ACC112 (cell line): Measurements from ENCODE around the gene MS4A4A.

ENCODE experiments used
- H2AFZ ChIP-seq: fragments of 200-600 bp; sonication (generic); one replicate; pipeline ENCODE4 v1.6.0; 2017; ENCODE audit warnings: antibody characterized with exemption, low read length; ENCODE audit not compliant: unreplicated experiment
- H3K27ac ChIP-seq: fragments of 200-600 bp; sonication (generic); 2 replicates; pipeline ENCODE4 v1.5.1; 2014; ENCODE audit warnings: low read depth, mild to moderate bottlenecking, antibody characterized with exemption, low read length, moderate library complexity
- H3K27me3 ChIP-seq: fragments of 200-600 bp; sonication (generic); 2 replicates; pipeline ENCODE4 v1.6.1; 2014; ENCODE audit warnings: mild to moderate bottlenecking, antibody characterized with exemption, low read length, moderate library complexity, mixed read lengths; ENCODE audit not compliant: insufficient read depth
- H3K36me3 ChIP-seq: fragments of 200-600 bp; sonication (generic); 2 replicates; pipeline ENCODE4 v1.6.1; 2016; ENCODE audit warnings: mild to moderate bottlenecking, antibody characterized with exemption, low read length, moderate library complexity, mixed read lengths; ENCODE audit not compliant: insufficient read depth
- H3K4me1 ChIP-seq: fragments of 200-600 bp; sonication (generic); one replicate; pipeline ENCODE4 v1.6.1; 2016; ENCODE audit warnings: low read length, mixed read lengths; ENCODE audit not compliant: insufficient read depth, unreplicated experiment, control insufficient read depth
- H3K4me3 ChIP-seq: fragments of 200-600 bp; sonication (generic); 2 replicates; pipeline ENCODE4 v1.5.1; 2014; ENCODE audit warnings: mild to moderate bottlenecking, low read depth, low read length
- H3K79me2 ChIP-seq: fragments of 200-600 bp; sonication (generic); one replicate; pipeline ENCODE4 v1.6.0; 2016; ENCODE audit warnings: low read length; ENCODE audit not compliant: control insufficient read depth, unreplicated experiment, insufficient read depth

Gene MS4A4A

DNA sequence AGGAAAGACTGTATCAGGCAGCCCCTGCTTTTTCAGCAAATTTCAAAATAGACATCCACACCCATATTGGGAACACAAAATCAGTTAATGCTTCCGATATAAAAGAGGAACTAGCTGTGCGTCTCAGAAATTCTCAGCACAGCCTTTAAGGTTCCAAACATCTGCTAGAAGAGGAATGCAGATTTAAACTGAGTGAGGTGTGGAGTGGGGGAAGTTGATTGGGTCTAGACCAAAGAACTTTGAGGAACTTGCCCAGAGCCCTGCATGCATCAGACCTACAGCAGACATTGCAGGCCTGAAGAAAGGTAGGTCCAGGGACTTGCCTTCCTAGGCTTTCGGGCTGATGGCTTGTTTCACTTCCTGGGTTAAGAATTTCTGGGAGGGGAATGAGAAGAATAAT lies at the start of gene MS4A4A:
TSS of gene MS4A4A (plus strand) at position 255 of the 400 bp plus-strand sequence. CDS start at position 265, 10 bp downstream.
- Histone ChIP-seq H3K36me3 (no peaks in the 10 kb centered on the region), H3K4me3 (no peak within 1 kb of the TSS), H3K27ac (no peak within 1 kb of the TSS), H2AFZ (no peak within 1 kb of the TSS), H3K27me3 (no peaks in the 10 kb centered on the region), H3K79me2 (no peaks in the 10 kb centered on the region), H3K4me1 (no peaks in the 10 kb centered on the region)

DNA sequence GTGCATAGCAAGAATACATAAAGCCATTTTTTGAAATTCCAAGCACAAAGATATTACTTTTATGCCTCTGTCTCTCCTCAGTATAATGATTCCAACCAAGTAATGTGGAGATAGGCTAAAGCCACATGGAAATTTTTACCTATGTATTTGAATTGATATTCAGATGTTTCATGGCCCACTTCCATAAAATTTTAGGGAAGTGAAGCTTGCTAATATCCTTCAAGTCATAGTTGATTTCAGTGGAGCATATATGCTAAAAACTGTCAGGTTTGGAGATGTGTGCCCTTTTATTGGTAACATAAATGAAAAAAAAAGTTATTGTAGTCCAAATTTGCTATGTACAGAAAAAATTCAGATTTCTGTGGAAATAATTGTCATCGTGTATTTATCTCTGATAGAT lies 49.8 kb upstream of the MS4A4A start:
- H3K27me3 ChIP-seq, result no peaks in the 10 kb centered on the region
- no peaks in the 10 kb centered on the region for H3K4me1 ChIP-seq
- no peak overlapping the region for H2AFZ ChIP-seq
- no peaks in the 10 kb centered on the region for H3K79me2 ChIP-seq
- no peak overlapping the region for H3K27ac ChIP-seq
- no peaks in the 10 kb centered on the region for H3K36me3 ChIP-seq
- H3K4me3 ChIP-seq, result no peak overlapping the region

DNA sequence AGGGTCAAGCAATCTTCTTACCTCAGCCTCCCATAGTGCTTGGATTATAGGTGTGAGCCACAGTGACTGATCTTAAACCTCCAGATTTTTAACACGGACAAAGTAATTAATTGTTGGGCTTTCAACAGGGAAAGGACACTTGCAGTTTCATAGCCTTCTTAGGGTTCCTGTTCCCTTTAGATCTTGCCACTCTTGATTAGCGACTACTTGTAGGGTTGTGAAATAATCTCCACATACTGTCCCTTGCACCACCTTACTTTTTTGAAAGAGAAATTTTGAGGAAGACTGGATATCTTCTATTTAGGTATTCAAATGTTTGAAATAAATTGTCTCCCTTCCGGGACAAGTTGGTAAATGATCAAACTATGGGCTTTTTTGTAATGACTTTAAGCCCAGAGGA lies 45.1 kb upstream of the MS4A4A start:
- no peaks in the 10 kb centered on the region for H3K27me3 ChIP-seq
- H3K4me1 ChIP-seq, result no peaks in the 10 kb centered on the region
- H3K27ac ChIP-seq, result no peak overlapping the region
- H3K4me3 ChIP-seq, result no peak overlapping the region
- no peaks in the 10 kb centered on the region for H3K36me3 ChIP-seq
- no peak overlapping the region for H2AFZ ChIP-seq
- no peaks in the 10 kb centered on the region for H3K79me2 ChIP-seq

DNA sequence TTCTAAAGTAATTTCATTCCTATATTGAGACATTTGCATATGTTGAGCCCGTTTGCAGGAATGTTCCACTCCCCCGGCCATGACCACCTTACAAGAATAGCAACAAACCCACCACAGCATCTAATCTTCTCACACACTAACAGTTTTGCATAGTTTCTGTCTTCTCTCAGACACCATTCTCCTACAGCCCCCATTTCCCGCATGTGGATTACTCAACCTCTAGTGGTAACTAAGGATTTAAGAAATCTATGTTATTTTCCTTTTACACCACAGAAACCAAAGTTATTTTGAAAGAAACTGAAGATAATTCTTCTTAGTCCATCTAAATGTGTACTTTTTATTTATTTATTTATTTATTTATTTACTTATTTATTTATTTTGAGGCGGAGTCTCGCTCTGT lies 39.8 kb upstream of the MS4A4A start:
- no peaks in the 10 kb centered on the region for H3K79me2 ChIP-seq
- H3K4me1 ChIP-seq, result no peaks in the 10 kb centered on the region
- no peak overlapping the region for H2AFZ ChIP-seq
- H3K27me3 ChIP-seq, result no peaks in the 10 kb centered on the region
- H3K27ac ChIP-seq, result no peak overlapping the region
- H3K36me3 ChIP-seq, result no peaks in the 10 kb centered on the region
- H3K4me3 ChIP-seq, result no peak overlapping the region

DNA sequence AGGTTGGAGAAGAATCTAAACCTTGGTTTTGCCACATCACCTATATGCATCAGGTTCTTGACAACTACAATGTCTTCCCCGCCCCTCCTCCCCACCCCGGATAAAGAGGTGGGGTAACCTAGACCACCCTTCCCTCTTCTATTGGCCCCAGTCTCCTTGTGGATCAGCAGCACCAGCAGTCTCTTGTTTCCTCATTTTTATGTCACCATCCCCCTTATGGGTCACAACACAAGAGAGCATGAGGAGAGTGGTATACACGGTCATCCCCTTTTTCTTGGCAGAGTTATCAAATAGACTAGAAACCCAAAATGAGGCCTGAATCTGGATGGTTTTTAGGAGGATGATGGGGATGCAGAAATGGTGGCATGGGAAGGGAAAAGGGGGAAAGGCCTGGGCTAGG lies 38.7 kb upstream of the MS4A4A start:
- Histone ChIP-seq H3K27ac (no peak overlapping the region), H3K4me1 (no peaks in the 10 kb centered on the region), H3K79me2 (no peaks in the 10 kb centered on the region), H3K36me3 (no peaks in the 10 kb centered on the region), H3K27me3 (no peaks in the 10 kb centered on the region), H2AFZ (no peak overlapping the region), H3K4me3 (no peak overlapping the region)

DNA sequence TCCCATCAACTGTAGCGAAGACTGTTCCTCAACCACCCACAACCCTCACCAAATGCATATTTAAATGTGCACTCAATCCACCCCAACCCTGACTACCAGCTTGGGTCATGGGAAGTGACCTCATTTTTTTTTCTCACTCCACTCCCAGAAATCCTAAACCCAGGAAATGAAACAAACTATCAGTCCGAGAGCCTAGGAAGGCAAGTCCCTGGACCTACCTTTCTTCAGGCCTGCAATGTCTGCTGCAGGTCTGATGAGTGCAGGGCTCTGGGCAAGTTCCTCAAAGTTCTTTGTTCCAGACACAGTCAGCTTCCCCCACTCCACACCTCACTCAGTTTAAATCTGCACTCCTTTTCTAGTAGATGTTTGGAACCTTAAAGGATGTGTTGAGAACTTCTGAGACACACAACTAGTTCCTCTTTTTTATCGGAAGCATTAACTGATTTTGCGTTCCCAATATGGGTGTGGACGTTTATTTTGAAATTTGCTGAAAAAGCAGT lies 37.7 kb upstream of the MS4A4A start, which contains the start of gene MS4A4E:
TSS of gene MS4A4E (minus strand) at position 398 of the 500 bp plus-strand sequence. CDS start 13,082 bp downstream, outside the sequence.
- no peak within 1 kb of the TSS for H2AFZ ChIP-seq
- no peaks in the 10 kb centered on the region for H3K79me2 ChIP-seq
- H3K4me3 ChIP-seq, result no peak within 1 kb of the TSS
- no peaks in the 10 kb centered on the region for H3K27me3 ChIP-seq
- H3K27ac ChIP-seq, result no peak within 1 kb of the TSS
- no peaks in the 10 kb centered on the region for H3K36me3 ChIP-seq
- H3K4me1 ChIP-seq, result no peaks in the 10 kb centered on the region

DNA sequence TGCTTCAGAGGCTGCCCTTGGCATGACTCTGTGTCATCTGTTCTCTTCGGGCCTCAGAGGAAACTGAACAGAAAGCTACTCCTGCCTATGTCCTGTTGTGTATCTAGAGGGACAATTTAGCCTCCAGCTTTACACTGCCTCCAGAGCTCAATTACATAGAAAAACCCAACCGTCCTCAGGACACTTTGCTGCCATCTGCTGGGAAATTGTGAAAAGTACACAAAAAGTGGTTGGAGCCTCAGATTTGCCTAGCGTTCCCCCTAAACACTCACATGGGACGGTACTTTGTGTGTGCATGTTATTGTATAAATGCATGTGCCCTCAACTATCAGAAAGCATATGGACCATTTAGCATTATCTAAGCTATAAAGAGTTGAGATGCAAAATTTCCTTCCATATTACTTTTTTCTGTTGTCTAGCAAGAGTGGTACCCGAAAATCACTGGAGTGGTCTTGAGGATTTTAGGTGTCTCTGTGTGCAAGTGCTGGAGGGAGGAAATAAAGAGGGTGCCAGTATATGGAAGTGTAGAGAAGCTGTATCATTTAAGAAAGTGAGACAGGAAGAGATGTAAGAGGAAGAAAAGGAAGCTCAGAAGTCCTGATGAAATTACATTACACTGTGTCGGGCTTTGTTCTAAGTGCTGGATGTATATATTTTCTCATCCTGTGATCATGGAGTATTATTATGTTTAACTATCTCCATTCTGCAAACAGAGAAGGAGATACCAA lies 28.8 kb upstream of the MS4A4A start:
- Histone ChIP-seq H3K4me1 (no peaks in the 10 kb centered on the region), H3K79me2 (no peaks in the 10 kb centered on the region), H3K27ac (no peak overlapping the region), H3K36me3 (no peaks in the 10 kb centered on the region), H3K4me3 (no peak overlapping the region), H3K27me3 (no peaks in the 10 kb centered on the region), H2AFZ (no peak overlapping the region)

DNA sequence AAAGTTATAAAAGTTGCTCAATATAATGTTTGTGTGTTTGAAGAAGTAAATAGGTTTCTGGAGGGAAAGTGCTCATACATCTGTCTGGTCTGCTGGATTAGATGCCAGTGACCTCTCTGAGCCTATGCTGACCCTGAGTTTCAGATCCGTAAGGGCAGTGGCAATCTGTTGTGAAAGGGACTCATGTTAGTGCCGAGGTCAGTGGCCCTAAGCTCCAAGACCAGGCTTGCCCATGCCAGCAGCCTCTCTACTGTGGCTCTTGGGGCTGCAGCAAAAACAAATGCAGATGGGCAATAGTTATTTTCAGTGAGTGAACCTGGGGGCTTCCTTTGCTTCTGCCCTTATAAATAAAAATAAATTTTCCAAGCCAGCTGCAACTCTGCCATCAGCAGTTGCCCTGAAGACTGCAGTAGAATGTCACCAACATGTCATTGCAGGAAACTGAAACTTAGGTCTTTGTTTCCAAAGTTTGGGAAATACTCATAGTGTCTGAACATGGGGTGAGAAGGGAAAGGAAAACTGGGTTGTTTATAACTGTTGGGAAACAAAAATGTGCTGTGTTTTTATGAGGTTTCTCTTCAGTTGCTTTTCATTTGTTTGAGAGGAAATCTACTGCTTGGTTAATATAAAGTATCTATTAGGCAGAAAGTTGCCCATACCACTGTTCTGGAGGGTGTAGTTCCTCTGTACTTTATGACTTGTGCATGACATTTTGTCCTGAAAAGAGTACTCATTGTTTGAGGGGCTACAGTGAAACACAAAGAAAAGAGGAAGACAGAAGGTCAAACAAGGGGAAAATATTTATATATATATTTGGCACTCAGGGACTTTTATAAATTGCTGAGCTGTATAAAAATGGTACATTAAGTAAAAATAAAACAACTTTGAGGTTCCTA lies 28.0 kb upstream of the MS4A4A start:
- H3K27me3 ChIP-seq, result no peaks in the 10 kb centered on the region
- no peak overlapping the region for H3K4me3 ChIP-seq
- no peaks in the 10 kb centered on the region for H3K4me1 ChIP-seq
- no peaks in the 10 kb centered on the region for H3K79me2 ChIP-seq
- no peak overlapping the region for H3K27ac ChIP-seq
- H2AFZ ChIP-seq, result no peak overlapping the region
- H3K36me3 ChIP-seq, result no peaks in the 10 kb centered on the region

DNA sequence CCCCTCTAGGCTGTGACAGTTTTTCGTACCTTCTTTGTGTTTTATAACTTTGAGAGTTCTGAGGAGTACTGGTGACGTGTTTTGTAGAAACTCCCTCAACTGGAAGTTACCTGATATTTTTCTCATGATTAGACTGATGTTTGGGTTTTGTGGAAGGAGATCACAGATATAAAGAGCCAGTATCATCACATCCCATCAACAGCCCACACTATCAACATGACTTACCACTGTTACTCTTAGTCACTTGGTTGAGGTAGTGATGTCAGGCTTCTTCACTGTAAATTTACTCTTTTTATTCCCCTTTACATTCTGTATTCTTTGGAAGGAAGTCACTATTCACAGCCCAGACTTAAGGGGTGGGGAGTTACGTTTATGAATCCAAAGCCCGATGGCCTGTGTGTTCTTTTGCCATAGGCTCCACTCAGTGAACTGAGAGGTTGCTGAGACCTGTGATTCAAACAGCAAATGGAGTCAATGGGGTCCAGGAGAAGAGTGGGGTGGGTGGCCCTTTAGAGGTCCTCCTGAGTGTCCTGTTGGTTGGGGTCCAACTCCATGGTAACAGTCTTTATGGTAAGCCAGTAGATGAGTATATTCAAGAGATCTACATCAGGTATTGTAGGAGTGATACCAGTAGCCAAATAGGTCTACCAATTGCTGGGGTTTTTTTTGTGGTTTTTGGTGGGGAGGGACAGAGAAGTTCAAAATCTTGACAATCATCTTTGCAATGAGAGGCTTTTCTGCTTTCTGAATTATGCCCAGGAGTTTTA lies 22.3 kb upstream of the MS4A4A start:
- Histone ChIP-seq H3K27me3 (no peaks in the 10 kb centered on the region; the same call in 1 of the 2 replicates), H3K4me3 (no peak overlapping the region), H3K79me2 (no peaks in the 10 kb centered on the region), H3K4me1 (no peaks in the 10 kb centered on the region), H3K36me3 (no peaks in the 10 kb centered on the region), H2AFZ (no peak overlapping the region), H3K27ac (no peak overlapping the region)

DNA sequence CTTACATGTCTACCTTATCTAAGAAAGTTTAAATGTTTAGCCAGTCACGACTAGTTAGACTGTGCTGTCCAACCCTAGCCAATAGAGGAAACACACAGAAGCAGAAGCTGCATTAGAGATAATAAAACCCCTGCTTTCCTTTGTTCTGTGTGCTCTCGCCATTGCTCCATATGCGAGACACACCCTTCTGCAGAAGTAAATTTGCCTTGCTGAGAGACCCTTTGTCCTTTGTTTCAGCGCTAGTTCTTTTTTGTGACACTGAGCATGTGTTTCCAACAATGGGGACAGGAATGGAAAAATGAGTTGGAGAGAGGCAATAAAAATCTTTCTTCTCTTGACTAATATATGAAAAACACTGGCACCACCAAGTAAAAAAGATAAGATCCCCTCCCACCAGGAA lies 19.5 kb upstream of the MS4A4A start:
- Histone ChIP-seq H3K36me3 (no peaks in the 10 kb centered on the region), H3K27me3 (no peaks in the 10 kb centered on the region; the same call in 1 of the 2 replicates), H3K4me1 (no peaks in the 10 kb centered on the region), H3K27ac (no peak overlapping the region), H3K79me2 (no peaks in the 10 kb centered on the region), H2AFZ (no peak overlapping the region), H3K4me3 (no peak overlapping the region)
